PFSK-1 (cell line): ENCODE results near the gene ITGAL.

ENCODE experiments used
- POLR2AphosphoS5 ChIP-seq: IDR thresholded peaks from 2 replicates; pipeline ENCODE4 v1.6.1; 2012; ENCODE audit warnings: low read depth, mild to moderate bottlenecking, control low read depth, low read length, moderate library complexity
- REST ChIP-seq, 2 experiments: IDR thresholded peaks; 2 replicates each; pipeline versions ENCODE4 v1.6.1 to v1.8.0; 2011 to 2012; ENCODE audit warnings: low read depth in 2 of 2, low read length in 2 of 2, control low read depth in 1 of 2, inconsistent platforms in 1 of 2, mild to moderate bottlenecking in 1 of 2, moderate library complexity in 1 of 2; ENCODE audit not compliant: insufficient read depth in 1 of 2
- SIN3A ChIP-seq: IDR thresholded peaks from 2 replicates; pipeline ENCODE4 v1.6.1; 2012; ENCODE audit warnings: mild to moderate bottlenecking, low read length, moderate library complexity, borderline replicate concordance; ENCODE audit not compliant: insufficient read depth

- TF ChIP-seq REST (IDR thresholded peaks at IDR 0.05; ENCODE audit: insufficient read depth in 1 of 2, low read depth in 2 of 2, low read length in 2 of 2) (no peak), SIN3A (no peak), POLR2AphosphoS5 (no peak)
Observed at GRCh38 chr16:30437511-30438046, 35.0 kb upstream of the ITGAL start.
